HCT116 (cell line): ENCODE measurements around the gene NUDT16L1. TPM values are rescaled to one million over a fixed set of nuclear protein-coding genes. Genes with fewer than 3 reads are reported as not detected.

Experiments used
- ATAC-seq: fragments of 200-7000 bp; cut with Tn5 transposase; 2 replicates; pipeline ENCODE4 v1.9.1; 2020; ENCODE audit warnings: mild to moderate bottlenecking, moderate library complexity
- BruUV-seq: library from RNA; stranded (reverse); fragments of 400-500 nt; replicated peaks from 2 replicates; lab custom pipeline; 2021; lab: Mats Ljungman, UMichigan
- CTCF ChIA-PET: fragments of 300-600 bp; sonication (Branson Sonifier 250); formaldehyde crosslinking; loops from one replicate; lab custom pipeline; 2021; ENCODE audit warnings: antibody characterized with exemption; lab: Charles Lee
- POLR2A ChIA-PET: fragments of 300-600, 350-600 bp; sonication (Branson Sonifier 250); formaldehyde crosslinking; loops from one replicate; lab custom pipeline; 2021; ENCODE audit warnings: antibody characterized with exemption; lab: Charles Lee
- RAD21 ChIA-PET, 2 experiments: fragments of 300-600 bp; sonication (Branson Sonifier 250); formaldehyde crosslinking; loops; one replicate each; lab custom pipeline; 2023; ENCODE audit warnings: low total read pairs in 2 of 2; ENCODE audit not compliant: uncharacterized antibody in 2 of 2, unreplicated experiment in 2 of 2, low non-redundant PET in 1 of 2; lab: Charles Lee
- DNase-seq: peaks from one replicate; pipeline ENCODE4 v3.0.0-alpha.2; 2010; ENCODE audit warnings: low read depth, low spot score
- H2AFZ ChIP-seq: fragments of 200-600 bp; shearing (Covaris generic), sonication (generic); 2 replicates; pipeline ENCODE4 v1.6.1; 2017; ENCODE audit warnings: low read depth, mixed run types, mixed read lengths, antibody characterized with exemption, low read length; ENCODE audit not compliant: poor library complexity, severe bottlenecking
- H3K27ac ChIP-seq: 2 replicates; pipeline ENCODE4 v1.5.1; 2012; ENCODE audit warnings: low read depth, low read length
- H3K27me3 ChIP-seq: fragments of 200-600 bp; sonication (generic); 2 replicates; pipeline ENCODE4 v1.6.1; 2016; ENCODE audit warnings: mixed run types, low read length, mixed read lengths; ENCODE audit not compliant: insufficient read depth
- H3K36me3 ChIP-seq, 2 experiments: fragments of 200-500 bp in 1 of 2; fragments of 200-600 bp in 1 of 2; sonication (Bioruptor generic) in 1 of 2; sonication (generic) in 1 of 2; 2 replicates each; pipeline versions ENCODE4 v1.5.1 to v1.6.1; 2014 to 2016; ENCODE audit warnings: low read length in 2 of 2, inconsistent platforms in 1 of 2, mixed read lengths in 1 of 2, mixed run types in 1 of 2; ENCODE audit not compliant: insufficient read depth in 2 of 2, control insufficient read depth in 1 of 2
- H3K4me1 ChIP-seq, 2 experiments: fragments of 200-600 bp in 1 of 2; sonication (generic) in 1 of 2; 2 replicates each; pipeline versions ENCODE4 v1.5.1 to v1.6.1; 2012 to 2017; ENCODE audit warnings: low read length in 2 of 2, inconsistent platforms in 1 of 2, mild to moderate bottlenecking in 1 of 2, mixed read lengths in 1 of 2, mixed run types in 1 of 2, moderate library complexity in 1 of 2; ENCODE audit not compliant: insufficient read depth in 2 of 2, control insufficient read depth in 1 of 2
- H3K4me2 ChIP-seq: fragments of 200-600 bp; sonication (generic); 2 replicates; pipeline ENCODE4 v1.6.1; 2017; ENCODE audit warnings: mixed run types, low read length, mixed read lengths
- H3K4me3 ChIP-seq, 2 experiments: fragments of 200-600 bp in 1 of 2; sonication (generic) in 1 of 2; replicated peaks in 1 of 2; 2 replicates each; pipeline ENCODE4 v1.5.1; 2011 to 2016; ENCODE audit warnings: low read length in 2 of 2, control low read depth in 1 of 2, low read depth in 1 of 2, mild to moderate bottlenecking in 1 of 2, mixed read lengths in 1 of 2, mixed run types in 1 of 2
- H3K79me2 ChIP-seq: fragments of 200-600 bp; sonication (generic); 2 replicates; pipeline ENCODE4 v1.6.1; 2017; ENCODE audit warnings: mild to moderate bottlenecking, mixed run types, low read length, moderate library complexity, mixed read lengths; ENCODE audit not compliant: insufficient read depth
- H3K9ac ChIP-seq: fragments of 200-600 bp; sonication (generic); 2 replicates; pipeline ENCODE4 v1.6.1; 2016; ENCODE audit warnings: low read length, mixed read lengths
- H3K9me2 ChIP-seq: fragments of 200-600 bp; sonication (generic), shearing (Covaris generic); 2 replicates; pipeline ENCODE4 v1.6.1; 2017; ENCODE audit warnings: mixed run types, mild to moderate bottlenecking, moderate library complexity; ENCODE audit not compliant: insufficient read depth
- H3K9me3 ChIP-seq, 2 experiments: fragments of 200-500 bp in 1 of 2; fragments of 200-600 bp in 1 of 2; sonication (Bioruptor generic) in 1 of 2; sonication (generic) in 1 of 2; 2 replicates each; pipeline ENCODE4 v1.6.1; 2014 to 2017; ENCODE audit warnings: low read length in 2 of 2, mixed read lengths in 2 of 2, inconsistent platforms in 1 of 2, low read depth in 1 of 2, mild to moderate bottlenecking in 1 of 2, mixed run types in 1 of 2, moderate library complexity in 1 of 2; ENCODE audit not compliant: control insufficient read depth in 1 of 2, insufficient read depth in 1 of 2
- H4K20me1 ChIP-seq: fragments of 200-600 bp; sonication (generic), shearing (Covaris generic); 2 replicates; pipeline ENCODE4 v1.6.1; 2017; ENCODE audit warnings: mixed run types, mild to moderate bottlenecking, moderate library complexity; ENCODE audit not compliant: insufficient read depth
- EGR1 ChIP-seq: IDR thresholded peaks from 2 replicates; pipeline ENCODE4 v1.6.1; 2012; ENCODE audit warnings: low read depth
- ELF1 ChIP-seq: IDR thresholded peaks from 2 replicates; pipeline ENCODE4 v1.6.1; 2012; ENCODE audit warnings: low read depth, borderline replicate concordance
- EZH2 ChIP-seq: fragments of 200-600 bp; sonication (generic); IDR thresholded peaks from 2 replicates; pipeline ENCODE4 v1.6.1; 2017; ENCODE audit warnings: antibody characterized with exemption, mixed run types
- FOSL1 ChIP-seq: IDR thresholded peaks from 2 replicates; pipeline ENCODE4 v1.6.1; 2012; ENCODE audit warnings: low read depth
- JUND ChIP-seq: IDR thresholded peaks from 2 replicates; pipeline ENCODE4 v1.6.1; 2012
- POLR2A ChIP-seq: IDR thresholded peaks from 2 replicates; pipeline ENCODE4 v1.7.0; 2011; ENCODE audit warnings: borderline replicate concordance; ENCODE audit not compliant: insufficient read depth, insufficient read length; ENCODE audit errors: extremely low read depth
- POLR2AphosphoS5 ChIP-seq: IDR thresholded peaks from 2 replicates; pipeline ENCODE4 v1.6.1; 2011; ENCODE audit warnings: mild to moderate bottlenecking, low read depth, low read length, moderate library complexity
- SIN3A ChIP-seq: IDR thresholded peaks from 2 replicates; pipeline ENCODE4 v1.6.1; 2012; ENCODE audit warnings: low read depth
- SP1 ChIP-seq: IDR thresholded peaks from 2 replicates; pipeline ENCODE4 v1.6.1; 2012; ENCODE audit warnings: low read depth
- SRF ChIP-seq: IDR thresholded peaks from 2 replicates; pipeline ENCODE4 v1.6.1; 2012; ENCODE audit warnings: low read depth
- ZNF274 ChIP-seq: fragments of 200-500 bp; sonication (Bioruptor generic); IDR thresholded peaks from 2 replicates; pipeline ENCODE4 v1.6.1; 2014; ENCODE audit warnings: mild to moderate bottlenecking, low read depth, low read length, inconsistent platforms
- intact Hi-C: fragments of 100-400 bp; cut with micrococcal nuclease; formaldehyde crosslinking; loops from 2 replicates; pipeline ENCODE4 v1.10.0; 2022
- total RNA-seq: library from RNA; stranded (reverse); gene quantifications from one replicate; pipeline ENCODE4 v1.2.1, GENCODE V29; 2021; ENCODE audit not compliant: unreplicated experiment
- TF ChIP-seq, protein P1 (sequence below): IDR thresholded peaks from 2 replicates; pipeline ENCODE4 v1.6.1; 2011; ENCODE audit warnings: mild to moderate bottlenecking, low read length, moderate library complexity; ENCODE audit not compliant: insufficient replicate concordance; ENCODE audit errors: extremely low read depth
- TF ChIP-seq, protein P2 (sequence below): IDR thresholded peaks from 2 replicates; pipeline ENCODE4 v1.6.1; 2012
- TF ChIP-seq, protein P3 (sequence below): IDR thresholded peaks from 2 replicates; pipeline ENCODE4 v1.6.1; 2012
- TF ChIP-seq, protein P4 (sequence below), 3 experiments: fragments of 200-600 bp in 1 of 3; sonication (generic) in 1 of 3; IDR thresholded peaks in 2 of 3; conservative IDR thresholded peaks in 1 of 3; 2 replicates each; pipeline ENCODE4 v1.5.1; 2012 to 2017; ENCODE audit warnings: low read depth in 2 of 3, low read length in 2 of 3, antibody characterized with exemption in 1 of 3, borderline replicate concordance in 1 of 3, control low read depth in 1 of 3, mild to moderate bottlenecking in 1 of 3, mixed read lengths in 1 of 3, mixed run types in 1 of 3, moderate library complexity in 1 of 3; ENCODE audit not compliant: insufficient read depth in 1 of 3

NUDT16L1 gene
- total RNA-seq, 1 experiment from 2014 or later, result 23.4 TPM

DNA sequence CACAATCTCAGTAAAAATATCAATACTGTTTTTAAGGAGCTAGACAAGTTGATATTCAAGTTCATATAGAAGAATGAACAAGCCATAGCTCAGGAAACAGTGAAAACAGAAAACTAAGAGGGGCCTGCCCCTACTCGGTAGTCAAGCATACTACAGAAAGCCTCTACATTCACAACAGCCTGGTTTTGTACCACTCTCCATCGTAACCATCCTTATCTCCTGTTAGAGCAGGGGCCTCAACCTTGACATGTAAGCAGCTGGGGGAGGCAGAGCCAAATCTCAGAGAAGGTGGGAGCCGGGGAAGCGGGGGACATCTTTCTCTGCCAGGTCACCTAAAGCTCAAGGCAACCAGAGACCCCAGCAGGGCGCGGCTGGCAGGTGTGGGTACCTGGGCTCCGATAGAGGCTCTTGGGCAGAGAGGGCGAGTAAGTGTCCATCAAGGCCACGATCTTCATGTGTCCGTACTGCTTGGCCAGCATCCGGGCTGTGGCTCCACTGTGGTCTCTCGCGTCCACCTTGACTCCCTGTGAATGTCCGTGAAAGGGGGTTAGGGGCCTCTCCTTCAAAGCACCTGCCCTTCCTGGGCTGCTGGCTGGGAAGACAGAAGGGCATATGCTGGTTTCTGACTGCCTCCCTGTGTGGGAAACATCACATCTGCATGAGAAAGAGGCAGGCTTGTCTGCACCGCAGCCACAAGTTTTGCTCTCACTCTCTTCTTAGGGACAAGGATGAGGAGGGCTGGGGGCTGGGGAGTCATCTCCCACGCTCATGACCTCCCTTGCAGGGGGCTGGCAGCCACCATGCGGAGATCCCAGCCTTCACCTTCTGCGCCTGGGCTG, 20.5 kb downstream of the NUDT16L1 start:
- Histone ChIP-seq H3K4me2 (no peak overlapping the region), H2AFZ (no peak overlapping the region), H3K4me1 (no peaks in the 10 kb centered on the region)
- TF ChIP-seq, protein P1, sequence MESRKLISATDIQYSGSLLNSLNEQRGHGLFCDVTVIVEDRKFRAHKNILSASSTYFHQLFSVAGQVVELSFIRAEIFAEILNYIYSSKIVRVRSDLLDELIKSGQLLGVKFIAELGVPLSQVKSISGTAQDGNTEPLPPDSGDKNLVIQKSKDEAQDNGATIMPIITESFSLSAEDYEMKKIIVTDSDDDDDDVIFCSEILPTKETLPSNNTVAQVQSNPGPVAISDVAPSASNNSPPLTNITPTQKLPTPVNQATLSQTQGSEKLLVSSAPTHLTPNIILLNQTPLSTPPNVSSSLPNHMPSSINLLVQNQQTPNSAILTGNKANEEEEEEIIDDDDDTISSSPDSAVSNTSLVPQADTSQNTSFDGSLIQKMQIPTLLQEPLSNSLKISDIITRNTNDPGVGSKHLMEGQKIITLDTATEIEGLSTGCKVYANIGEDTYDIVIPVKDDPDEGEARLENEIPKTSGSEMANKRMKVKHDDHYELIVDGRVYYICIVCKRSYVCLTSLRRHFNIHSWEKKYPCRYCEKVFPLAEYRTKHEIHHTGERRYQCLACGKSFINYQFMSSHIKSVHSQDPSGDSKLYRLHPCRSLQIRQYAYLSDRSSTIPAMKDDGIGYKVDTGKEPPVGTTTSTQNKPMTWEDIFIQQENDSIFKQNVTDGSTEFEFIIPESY, result no peak
- TF ChIP-seq ELF1 (no peak), POLR2AphosphoS5 (no peak), ZNF274 (no peak), JUND (no peak), EGR1 (no peak), SP1 (no peak), FOSL1 (no peak), POLR2A (no peak), SIN3A (no peak), EZH2 (no peak), SRF (no peak)
- TF ChIP-seq, protein P2, sequence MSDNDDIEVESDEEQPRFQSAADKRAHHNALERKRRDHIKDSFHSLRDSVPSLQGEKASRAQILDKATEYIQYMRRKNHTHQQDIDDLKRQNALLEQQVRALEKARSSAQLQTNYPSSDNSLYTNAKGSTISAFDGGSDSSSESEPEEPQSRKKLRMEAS, result no peak
- TF ChIP-seq, protein P3, sequence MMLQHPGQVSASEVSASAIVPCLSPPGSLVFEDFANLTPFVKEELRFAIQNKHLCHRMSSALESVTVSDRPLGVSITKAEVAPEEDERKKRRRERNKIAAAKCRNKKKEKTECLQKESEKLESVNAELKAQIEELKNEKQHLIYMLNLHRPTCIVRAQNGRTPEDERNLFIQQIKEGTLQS, result no peak
- TF ChIP-seq, protein P4, sequence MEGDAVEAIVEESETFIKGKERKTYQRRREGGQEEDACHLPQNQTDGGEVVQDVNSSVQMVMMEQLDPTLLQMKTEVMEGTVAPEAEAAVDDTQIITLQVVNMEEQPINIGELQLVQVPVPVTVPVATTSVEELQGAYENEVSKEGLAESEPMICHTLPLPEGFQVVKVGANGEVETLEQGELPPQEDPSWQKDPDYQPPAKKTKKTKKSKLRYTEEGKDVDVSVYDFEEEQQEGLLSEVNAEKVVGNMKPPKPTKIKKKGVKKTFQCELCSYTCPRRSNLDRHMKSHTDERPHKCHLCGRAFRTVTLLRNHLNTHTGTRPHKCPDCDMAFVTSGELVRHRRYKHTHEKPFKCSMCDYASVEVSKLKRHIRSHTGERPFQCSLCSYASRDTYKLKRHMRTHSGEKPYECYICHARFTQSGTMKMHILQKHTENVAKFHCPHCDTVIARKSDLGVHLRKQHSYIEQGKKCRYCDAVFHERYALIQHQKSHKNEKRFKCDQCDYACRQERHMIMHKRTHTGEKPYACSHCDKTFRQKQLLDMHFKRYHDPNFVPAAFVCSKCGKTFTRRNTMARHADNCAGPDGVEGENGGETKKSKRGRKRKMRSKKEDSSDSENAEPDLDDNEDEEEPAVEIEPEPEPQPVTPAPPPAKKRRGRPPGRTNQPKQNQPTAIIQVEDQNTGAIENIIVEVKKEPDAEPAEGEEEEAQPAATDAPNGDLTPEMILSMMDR (IDR thresholded peaks at IDR 0.05 in 2 of 3, conservative IDR thresholded peaks at IDR 0.05 in 1 of 3; ENCODE audit: borderline replicate concordance in 1 of 3, insufficient read depth in 1 of 3, low read depth in 2 of 3, low read length in 2 of 3), result no peak
- TF ChIP-seq, all 23 proteins: peak for 0
- Histone ChIP-seq H3K9me3 (no peaks in the 10 kb centered on the region), H3K27me3 (no peaks in the 10 kb centered on the region), H3K79me2 (0 out of 2 replicates have a peak, but pooled peaks cover 4% of the 10 kb centered on the region), H3K36me3 (peaks cover 6 to 15% of the 10 kb centered on the region in 2 experiments), H3K27ac (no peak overlapping the region), H3K9ac (no peak overlapping the region), H3K9me2 (no peaks in the 10 kb centered on the region), H4K20me1 (no peaks in the 10 kb centered on the region), H3K4me3 (no peak overlapping the region)
- CTCF ChIA-PET, result no interaction called here
- intact Hi-C loops, result loop anchor here (10.0 kb wide), 1 partner anchor 311 kb away; no protein-coding TSS in a partner anchor
- RAD21 ChIA-PET, result no interaction called here
- no peak for ATAC-seq
- no peak for DNase-seq
- POLR2A ChIA-PET, result no interaction called here
- no TSS peak for BruUV-seq
